ENCODE results near the gene SLC25A13.
A peak's percentile ranks its signal among the peaks of the same experiment; 100 is the strongest.

Gene SLC25A13

GRCh38 chr7:96322847-96323461 is 1.1 kb upstream of the SLC25A13 start:
- DNase-seq: no peak

GRCh38 chr7:96322373-96322695 is 436 bp upstream of the SLC25A13 start:
- no peak for DNase-seq

GRCh38 chr7:96321031-96321657 is 754 bp downstream of the SLC25A13 start:
- peak; percentile 57 for DNase-seq

- DNase-seq: no peak
These were observed 1.5 kb downstream of the SLC25A13 start for GRCh38 chr7:96320442-96320841.

- DNase-seq: no peak
These were observed 2.5 kb downstream of the SLC25A13 start for GRCh38 chr7:96319439-96319838.

- DNase-seq: no peak
These were observed 4.9 kb downstream of the SLC25A13 start for GRCh38 chr7:96316949-96317348.

GRCh38 chr7:96315125-96315512 is 6.8 kb downstream of the SLC25A13 start:
- no peak for DNase-seq

GRCh38 chr7:96314402-96315124 is 7.3 kb downstream of the SLC25A13 start:
- DNase-seq: no peak

GRCh38 chr7:96313940-96314339 is 8.0 kb downstream of the SLC25A13 start:
- no peak for DNase-seq

GRCh38 chr7:96312502-96312901 is 9.4 kb downstream of the SLC25A13 start:
- no peak for DNase-seq

GRCh38 chr7:96311967-96312366 is 9.9 kb downstream of the SLC25A13 start:
- no peak for DNase-seq

GRCh38 chr7:96310110-96310509 is 11.8 kb downstream of the SLC25A13 start:
- DNase-seq: no peak

GRCh38 chr7:96308950-96309263 is 13.0 kb downstream of the SLC25A13 start:
- DNase-seq: no peak

- no peak for DNase-seq
These were observed 13.5 kb downstream of the SLC25A13 start for GRCh38 chr7:96308253-96308949.

GRCh38 chr7:96306385-96307125 is 15.3 kb downstream of the SLC25A13 start:
- no peak for DNase-seq

- no peak for DNase-seq
These were observed 16.0 kb downstream of the SLC25A13 start for GRCh38 chr7:96305915-96306314.

- DNase-seq: no peak
These were observed 17.3 kb downstream of the SLC25A13 start for GRCh38 chr7:96304573-96304972.

GRCh38 chr7:96303686-96304443 is 18.0 kb downstream of the SLC25A13 start:
- DNase-seq: no peak

- DNase-seq: no peak
These were observed 18.7 kb downstream of the SLC25A13 start for GRCh38 chr7:96303105-96303685.

- no peak for DNase-seq
These were observed 20.9 kb downstream of the SLC25A13 start for GRCh38 chr7:96300986-96301385.

- no peak for DNase-seq
These were observed 21.4 kb downstream of the SLC25A13 start for GRCh38 chr7:96300502-96300901.

- DNase-seq: no peak
These were observed 22.4 kb downstream of the SLC25A13 start for GRCh38 chr7:96299496-96299895.

All from stimulated activated CD4-positive, alpha-beta T cell treated with anti-CD3 and anti-CD28 coated beads, Interleukin-1b, Interleukin-23, amount 100 ng/mL, for 48 hours (primary cell).